SKM-1 (cell line): ENCODE data around the gene DLG5.

Experiments
- DNase-seq: peaks from one replicate; lab custom pipeline; 2025; ENCODE audit not compliant: unreplicated experiment; lab: John Stamatoyannopoulos, UW

The DLG5 gene

GRCh38 chr10:77911535-77912123 lies 14.9 kb downstream of the DLG5 start:
- no peak for DNase-seq

GRCh38 chr10:77910524-77911145 lies 15.9 kb downstream of the DLG5 start:
- DNase-seq: no peak

GRCh38 chr10:77909749-77910375 lies 16.7 kb downstream of the DLG5 start:
- no peak for DNase-seq

DNA sequence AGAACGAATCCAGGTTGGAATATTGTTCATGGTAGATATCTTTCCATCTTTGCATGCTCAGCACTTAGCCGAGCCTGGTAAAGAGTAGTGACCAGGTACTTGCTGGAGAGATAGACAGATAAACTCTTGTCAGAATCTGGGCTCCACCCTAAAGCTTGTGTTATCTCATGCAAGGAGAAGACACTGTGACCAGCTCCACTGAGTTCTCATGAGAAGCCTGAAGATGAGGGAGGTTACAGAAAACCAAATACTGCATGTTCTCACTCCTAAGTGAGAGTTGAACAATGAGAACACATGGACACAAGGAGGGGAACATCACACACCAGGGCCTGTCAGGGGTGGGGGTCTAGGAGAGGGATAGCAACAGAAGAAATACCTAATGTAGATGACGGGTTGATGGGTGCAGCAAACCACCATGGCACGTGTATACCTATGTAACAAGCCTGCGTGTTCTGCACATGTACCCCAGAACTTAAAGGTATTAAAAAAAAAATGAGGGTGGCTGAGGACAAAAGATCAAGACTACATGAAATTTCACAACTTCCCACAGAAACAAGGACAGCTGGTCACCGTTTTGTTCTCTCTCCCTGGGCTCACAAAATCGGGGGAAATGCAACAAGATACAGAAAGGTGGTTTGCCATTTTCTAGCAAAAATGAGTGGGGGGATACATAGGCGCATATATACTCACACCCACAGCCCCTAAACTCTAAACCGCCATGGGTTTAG lies 17.4 kb downstream of the DLG5 start:
- no peak for DNase-seq

GRCh38 chr10:77907900-77908717 lies 18.4 kb downstream of the DLG5 start:
- DNase-seq: no peak

DNA sequence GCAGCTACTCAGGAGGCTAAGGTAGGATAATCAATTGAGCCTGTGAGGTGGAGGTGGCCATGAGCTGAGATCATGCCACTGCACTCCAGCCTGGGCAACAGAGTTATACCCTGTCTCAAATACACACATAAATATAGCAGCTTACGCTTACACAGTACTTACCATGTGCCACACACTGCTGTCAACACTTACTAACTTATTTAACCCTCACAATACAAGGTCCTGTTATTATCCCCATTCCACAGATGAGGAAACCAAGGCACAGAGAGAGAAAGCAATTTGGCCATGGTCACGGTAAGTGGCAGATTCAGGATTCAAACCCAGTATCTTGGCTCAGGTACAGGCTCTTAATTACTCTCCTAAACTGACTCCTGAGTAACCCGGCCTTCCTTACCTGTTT lies 19.1 kb downstream of the DLG5 start:
- DNase-seq: no peak

- DNase-seq: no peak
Observed at GRCh38 chr10:77906951-77907421, 19.6 kb downstream of the DLG5 start.

DNA sequence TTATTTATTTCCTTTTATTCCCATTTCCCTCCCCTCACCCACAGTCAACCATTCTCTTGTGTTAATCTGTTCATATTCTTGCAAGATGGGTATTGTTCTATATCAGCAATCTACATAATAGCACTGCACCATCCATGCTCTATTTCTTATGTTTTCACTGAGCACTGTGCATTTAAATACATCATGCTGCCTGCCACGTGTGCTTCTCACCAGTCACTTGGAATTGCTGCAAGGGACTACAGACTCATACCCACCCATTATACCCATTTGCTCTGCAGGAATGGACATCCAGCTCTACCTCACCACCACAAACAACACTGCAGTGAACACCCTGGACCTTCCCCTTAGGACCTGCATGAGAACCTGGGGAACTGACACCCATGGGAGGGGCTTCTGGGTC lies 20.8 kb downstream of the DLG5 start:
- no peak for DNase-seq

GRCh38 chr10:77905086-77905748 lies 21.3 kb downstream of the DLG5 start:
- no peak for DNase-seq

DNA sequence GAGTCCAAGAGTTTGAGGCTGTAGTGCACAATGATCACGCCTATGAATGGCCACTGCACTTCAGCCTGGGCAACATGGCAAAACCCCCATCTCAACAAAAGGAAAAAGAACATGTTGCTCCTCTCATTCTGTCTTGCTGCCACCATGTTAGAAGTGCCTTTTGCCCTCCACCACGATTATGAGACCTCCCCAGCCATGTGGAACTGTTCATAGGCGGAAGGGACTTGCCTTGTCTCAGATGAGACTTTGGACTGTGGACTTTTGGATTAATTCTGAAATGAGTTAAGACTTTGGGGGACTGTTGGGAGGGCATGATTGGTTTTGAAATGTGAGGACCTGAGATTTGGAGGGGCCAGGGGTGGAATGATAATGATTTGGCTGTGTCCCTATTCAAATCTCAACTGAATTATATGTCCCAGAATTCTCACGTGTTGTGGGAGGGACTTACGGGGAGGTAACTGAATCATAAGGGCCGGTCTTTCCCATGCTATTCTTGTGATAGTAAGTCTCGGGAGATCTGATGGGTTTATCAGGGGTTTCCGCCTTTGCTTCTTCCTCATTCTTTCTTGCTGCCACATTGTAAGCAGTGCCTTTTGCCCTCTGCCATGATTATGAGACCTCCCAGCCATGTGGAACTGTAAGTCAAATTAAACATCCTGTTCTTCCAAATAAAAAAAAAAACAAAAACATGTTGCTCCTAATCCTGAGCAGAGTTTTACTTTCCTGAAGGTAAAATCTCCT lies 22.3 kb downstream of the DLG5 start:
- DNase-seq: no peak

- DNase-seq: no peak
Observed at GRCh38 chr10:77902159-77902558, 24.4 kb downstream of the DLG5 start.

GRCh38 chr10:77901743-77902142 lies 24.8 kb downstream of the DLG5 start:
- DNase-seq: no peak

- no peak for DNase-seq
Observed at GRCh38 chr10:77899690-77900089, 26.9 kb downstream of the DLG5 start.

- no peak for DNase-seq
Observed at GRCh38 chr10:77899080-77899477, 27.5 kb downstream of the DLG5 start.

GRCh38 chr10:77898323-77899079 lies 28.1 kb downstream of the DLG5 start:
- peak; percentile 88 for DNase-seq

GRCh38 chr10:77896058-77896457 lies 30.5 kb downstream of the DLG5 start:
- DNase-seq: no peak

DNA sequence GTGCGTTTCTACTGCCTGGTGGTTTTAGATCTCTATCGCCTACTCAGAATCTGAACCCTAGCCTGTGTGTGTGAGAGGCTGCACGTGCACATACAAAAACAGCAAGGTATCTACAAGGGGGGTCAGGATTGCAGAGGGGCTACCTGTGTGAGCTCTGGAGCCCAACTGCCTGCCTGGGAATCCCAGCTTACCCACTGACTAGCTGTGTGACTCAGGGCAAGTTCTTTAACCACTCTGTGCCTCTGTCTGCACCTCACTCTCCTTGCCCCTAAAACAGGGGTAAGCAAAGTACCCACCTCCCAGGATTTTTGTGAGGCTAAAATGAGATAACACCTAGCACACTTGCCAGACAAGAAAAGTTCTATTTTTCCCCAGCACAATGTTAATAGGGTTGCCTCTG lies 32.5 kb downstream of the DLG5 start:
- no peak for DNase-seq

DNA sequence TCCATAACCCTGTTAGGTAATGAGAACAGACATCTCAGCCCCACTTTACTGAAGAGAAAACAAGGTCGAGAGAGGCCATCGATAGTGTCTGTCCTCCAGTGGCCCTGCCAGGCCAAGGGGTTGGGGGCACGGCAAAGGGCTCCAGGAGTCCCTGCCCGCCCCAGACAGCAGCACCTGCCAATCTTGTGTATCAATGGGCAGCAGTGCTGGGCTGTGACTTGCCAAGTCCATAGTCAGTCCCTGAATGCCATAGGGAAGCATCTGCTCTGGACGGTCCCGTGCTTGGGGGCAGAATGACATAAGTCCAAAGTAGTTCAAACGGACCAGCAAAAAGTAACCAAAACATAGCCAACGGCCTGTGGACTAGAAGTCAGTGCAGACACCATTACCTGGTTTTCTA lies 33.2 kb downstream of the DLG5 start:
- no peak for DNase-seq

DNA sequence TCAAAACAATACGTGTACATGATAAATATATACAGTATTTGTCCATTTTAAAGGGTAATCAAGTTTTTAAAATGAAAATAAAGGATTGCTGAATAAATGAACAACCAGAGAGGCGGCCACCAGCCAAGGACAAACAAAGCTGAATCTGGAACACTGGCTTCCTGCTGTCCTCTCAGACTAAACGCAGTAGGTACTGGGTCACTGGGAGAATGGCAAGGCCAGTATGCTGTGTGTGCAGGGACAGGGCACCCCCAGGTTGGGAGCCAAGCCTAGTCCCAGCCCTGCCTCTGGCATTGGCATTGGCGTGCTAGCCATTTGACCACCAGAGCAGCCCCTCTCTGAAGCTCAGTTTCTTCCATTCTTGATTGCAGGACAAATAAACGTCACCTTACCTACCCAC lies 33.8 kb downstream of the DLG5 start:
- no peak for DNase-seq
